Right lobe of liver (tissue), 6 donors: ENCODE data around the gene CAMK2D. TPM values are rescaled to one million over a fixed set of nuclear protein-coding genes. Genes with fewer than 3 reads are reported as not detected.

ENCODE experiments used
- ATAC-seq, 4 donors: fragments of 200-7000 bp; cut with Tn5 transposase; one replicate each; pipeline ENCODE4 v1.9.1; 2020; ENCODE audit warnings: mild to moderate bottlenecking in 4 of 4, moderate library complexity in 4 of 4
- DNase-seq, 3 donors: peaks; one replicate each; pipeline ENCODE4 v3.0.0-alpha.2; 2020
- H3K27ac ChIP-seq, 3 donors: fragments of 200-600 bp; one replicate each; pipeline ENCODE4 v1.8.0; 2022
- H3K27me3 ChIP-seq, 2 donors: fragments of 200-600 bp; one replicate each; pipeline ENCODE4 v1.8.0; 2022
- H3K36me3 ChIP-seq, 4 donors: fragments of 200-600 bp; sonication (generic) in 1 of 4; one replicate each; pipeline versions ENCODE4 v1.5.1 to v1.8.0; 2017 to 2022; ENCODE audit warnings: control low read depth in 1 of 4
- H3K4me1 ChIP-seq, 4 donors: fragments of 200-600 bp; sonication (generic) in 1 of 4; one replicate each; pipeline versions ENCODE4 v1.5.1 to v1.8.0; 2017 to 2022; ENCODE audit warnings: control low read depth in 1 of 4
- H3K4me3 ChIP-seq, 3 donors: fragments of 200-600 bp; one replicate each; pipeline ENCODE4 v1.8.0; 2022
- H3K9me3 ChIP-seq, 4 donors: fragments of 200-600 bp; sonication (generic) in 1 of 4; one replicate each; pipeline versions ENCODE4 v1.5.1 to v1.8.0; 2017 to 2022; ENCODE audit warnings: control low read depth in 1 of 4
- CTCF ChIP-seq, 4 donors: fragments of 200-600 bp in 3 of 4; fragments of 450-650 bp in 1 of 4; IDR thresholded peaks; one replicate each; pipeline versions ENCODE4 v1.5.1 to v1.8.0; 2016 to 2022; ENCODE audit warnings: antibody characterized with exemption in 4 of 4, mild to moderate bottlenecking in 2 of 4
- POLR2A ChIP-seq: fragments of 450-650 bp; IDR thresholded peaks from one replicate; pipeline ENCODE4 v1.6.1; 2017; ENCODE audit warnings: antibody characterized with exemption, mild to moderate bottlenecking
- WGBS: methylation state at CpG from one replicate; pipeline ENCODE4 v1.1.6; 2018; ENCODE audit warnings: low coverage, low lambda C conversion rate; ENCODE audit not compliant: insufficient coverage; ENCODE audit errors: missing lambda C conversion rate; 5-methylcytosine and 5-hydroxymethylcytosine counted together
- intact Hi-C, 2 donors: fragments of 100-400 bp; cut with DNase I; formaldehyde crosslinking; loops; one replicate each; pipeline versions ENCODE4 v1.11.2 to v1.14.1; 2022
- total RNA-seq, 6 experiments: library from RNA; depleted of rRNA in 2 of 6; stranded (reverse); fragments of >200 nt in 2 of 6; fragmentation: NEBNext Ultra II Directional in 3 of 6; extraction: Animal tissue kit (Norgen Biotek cat#: 25700) in 3 of 6; gene quantifications; one replicate each; pipeline versions ENCODE4 v1.1.0 to v1.2.4, GENCODE V29; 2016 to 2023
- donor health status: DM: no; HTN: yes; CAD: no.
- donor health status: DM: no; HTN: no; CAD: no.
- donor health status: DM: no; HTN: no; CAD: no.
- donor health status: DM: no; HTN: yes; CAD: no.
- donor health status: DM: no; HTN: yes; CAD: no.

CAMK2D gene
- total RNA-seq, 6 experiments from 2014 or later = 17.0 to 30.6 (median 22.6) TPM

- Histone ChIP-seq H3K4me3 (no peak overlapping the region), H3K9me3 (no peaks in the 10 kb centered on the region), H3K27ac (no peak overlapping the region), H3K36me3 (no peaks in the 10 kb centered on the region), H3K4me1 (no peaks in the 10 kb centered on the region), H3K27me3 (no peaks in the 10 kb centered on the region)
- WGBS = 58% methylated on average over 1 of the region's 1 CpG
- no peak for TF ChIP-seq POLR2A
- TF ChIP-seq CTCF (IDR thresholded peaks at IDR 0.05) = no peak
- intact Hi-C loops = no loop called here
- ATAC-seq (no peak), DNase-seq (no peak)
These were observed 337.9 kb downstream of the CAMK2D start for GRCh38 chr4:113423631-113424030.

- Histone ChIP-seq H3K4me1 (no peaks in the 10 kb centered on the region), H3K9me3 (no peaks in the 10 kb centered on the region), H3K4me3 (no peak overlapping the region), H3K27me3 (no peaks in the 10 kb centered on the region), H3K36me3 (no peaks in the 10 kb centered on the region), H3K27ac (no peak overlapping the region)
- ATAC-seq (no peak), DNase-seq (no peak)
- intact Hi-C loops = no loop called here
- TF ChIP-seq CTCF (IDR thresholded peaks at IDR 0.05) (no peak), POLR2A (no peak)
These were observed 340.6 kb downstream of the CAMK2D start for GRCh38 chr4:113420938-113421337.

- Histone ChIP-seq H3K27me3 (no peaks in the 10 kb centered on the region), H3K36me3 (no peaks in the 10 kb centered on the region), H3K27ac (no peak overlapping the region), H3K4me3 (no peak overlapping the region), H3K9me3 (no peaks in the 10 kb centered on the region), H3K4me1 (no peaks in the 10 kb centered on the region)
- DNase-seq (no peak), ATAC-seq (no peak)
- intact Hi-C loops = no loop called here
- no peak for TF ChIP-seq POLR2A
- TF ChIP-seq CTCF (IDR thresholded peaks at IDR 0.05) = no peak
- 84% methylated on average over 2 of the region's 2 CpGs for WGBS
These were observed 341.9 kb downstream of the CAMK2D start for GRCh38 chr4:113419631-113420030.

GRCh38 chr4:113411496-113411938, 350.0 kb downstream of the CAMK2D start:
- H3K36me3 ChIP-seq = no peaks in the 10 kb centered on the region
- no peaks in the 10 kb centered on the region for H3K27me3 ChIP-seq
- DNase-seq = peak in 2 of 3 donors; percentile 27 to 49
- 8% methylated on average over 4 of the region's 4 CpGs for WGBS
- ATAC-seq = peak in 3 of 4 donors; percentile 44 to 79 (median 71)
- no peak for TF ChIP-seq POLR2A
- peak in 3 of 4 donors; percentile 3 to 22 (median 7) for TF ChIP-seq CTCF (IDR thresholded peaks at IDR 0.05)
- H3K27ac ChIP-seq = peak overlapping the region in 1 of 3 donors; percentile 5
- no peaks in the 10 kb centered on the region for H3K9me3 ChIP-seq
- intact Hi-C loops = no loop called here
- peaks cover 0 to 17% (median 5%) of the 10 kb centered on the region in 4 donors for H3K4me1 ChIP-seq
- H3K4me3 ChIP-seq = no peak overlapping the region

GRCh38 chr4:113410686-113411085, 350.9 kb downstream of the CAMK2D start:
- H3K27ac ChIP-seq = no peak overlapping the region
- TF ChIP-seq POLR2A (no peak), CTCF (IDR thresholded peaks at IDR 0.05) (no peak)
- DNase-seq (no peak), ATAC-seq (peak in 1 of 4 donors; percentile 7)
- H3K4me1 ChIP-seq = peaks cover 0 to 25% (median 8%) of the 10 kb centered on the region in 4 donors
- H3K27me3 ChIP-seq = no peaks in the 10 kb centered on the region
- intact Hi-C loops = no loop called here
- no peak overlapping the region for H3K4me3 ChIP-seq
- no peaks in the 10 kb centered on the region for H3K36me3 ChIP-seq
- H3K9me3 ChIP-seq = no peaks in the 10 kb centered on the region
